Testis (tissue), 2 donors: Measurements from ENCODE around the gene TOX3.

ENCODE experiments used
- POLR2A ChIP-seq: fragments of 450-650 bp; IDR thresholded peaks from one replicate; pipeline ENCODE4 v1.6.1; 2017; ENCODE audit warnings: antibody characterized with exemption, mild to moderate bottlenecking, moderate library complexity
- TF ChIP-seq, protein P1 (sequence below), 3 experiments: fragments of 450-650 bp in 2 of 3; fragments of 200-600 bp in 1 of 3; sonication (generic) in 1 of 3; IDR thresholded peaks; one replicate each; pipeline ENCODE4 v1.5.1; 2016 to 2019; ENCODE audit warnings: antibody characterized with exemption in 3 of 3, mild to moderate bottlenecking in 2 of 3, moderate library complexity in 1 of 3

DNA sequence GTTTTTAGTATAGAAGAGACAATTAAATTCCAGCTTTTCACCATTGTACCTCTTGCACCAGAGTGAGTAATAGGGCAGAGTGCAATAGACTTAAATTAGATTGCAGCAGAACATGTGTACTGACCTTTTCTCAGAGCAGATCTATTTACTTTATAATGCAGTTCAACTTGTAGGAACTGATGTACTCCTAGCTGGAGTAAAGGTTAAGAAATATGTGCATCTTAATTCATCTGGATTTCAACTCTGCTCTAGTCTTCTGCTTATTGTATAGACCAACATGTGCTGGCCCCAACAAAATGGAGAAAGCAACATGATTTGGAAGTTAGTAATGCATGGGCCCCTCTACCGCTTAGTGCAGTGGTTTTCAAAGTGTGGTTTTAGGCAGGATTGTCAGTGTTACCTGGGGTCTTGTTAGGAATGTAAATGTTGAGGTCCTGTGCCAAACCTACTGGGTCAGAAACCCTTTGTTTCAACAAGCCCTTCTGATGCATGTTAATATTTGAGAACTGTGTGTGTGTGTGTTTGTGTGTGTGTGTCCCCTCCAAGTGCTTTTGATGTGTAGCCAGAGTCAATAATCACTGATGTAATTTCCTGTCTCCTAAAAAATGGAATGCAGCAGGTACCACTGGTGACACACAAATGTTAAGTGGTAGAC is 138.6 kb downstream of the TOX3 start:
- TF ChIP-seq, protein P1, sequence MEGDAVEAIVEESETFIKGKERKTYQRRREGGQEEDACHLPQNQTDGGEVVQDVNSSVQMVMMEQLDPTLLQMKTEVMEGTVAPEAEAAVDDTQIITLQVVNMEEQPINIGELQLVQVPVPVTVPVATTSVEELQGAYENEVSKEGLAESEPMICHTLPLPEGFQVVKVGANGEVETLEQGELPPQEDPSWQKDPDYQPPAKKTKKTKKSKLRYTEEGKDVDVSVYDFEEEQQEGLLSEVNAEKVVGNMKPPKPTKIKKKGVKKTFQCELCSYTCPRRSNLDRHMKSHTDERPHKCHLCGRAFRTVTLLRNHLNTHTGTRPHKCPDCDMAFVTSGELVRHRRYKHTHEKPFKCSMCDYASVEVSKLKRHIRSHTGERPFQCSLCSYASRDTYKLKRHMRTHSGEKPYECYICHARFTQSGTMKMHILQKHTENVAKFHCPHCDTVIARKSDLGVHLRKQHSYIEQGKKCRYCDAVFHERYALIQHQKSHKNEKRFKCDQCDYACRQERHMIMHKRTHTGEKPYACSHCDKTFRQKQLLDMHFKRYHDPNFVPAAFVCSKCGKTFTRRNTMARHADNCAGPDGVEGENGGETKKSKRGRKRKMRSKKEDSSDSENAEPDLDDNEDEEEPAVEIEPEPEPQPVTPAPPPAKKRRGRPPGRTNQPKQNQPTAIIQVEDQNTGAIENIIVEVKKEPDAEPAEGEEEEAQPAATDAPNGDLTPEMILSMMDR (IDR thresholded peaks at IDR 0.05), result no peak
- no peak for TF ChIP-seq POLR2A
